Temporal lobe (tissue), 1 donor: ENCODE data around the gene RHOF. TPM values are rescaled to one million over a fixed set of nuclear protein-coding genes. Genes with fewer than 3 reads are reported as not detected.

Experiments used
- total RNA-seq: library from RNA; depleted of rRNA; stranded (reverse); fragments of >200 nt; gene quantifications from one replicate; pipeline ENCODE4 v1.2.3, GENCODE V29; 2014

Gene RHOF
- total RNA-seq, 1 donor from 2014 or later, result 10.1 TPM

Other genes starting within 250 kb of the RHOF start
- gene KDM2B, start 212.7 kb downstream of the RHOF start, total RNA-seq, result 65.6 TPM
- 1.2 TPM for gene ORAI1, start 167.2 kb downstream of the RHOF start, total RNA-seq
- 4.4 TPM for gene MORN3, start 124.0 kb downstream of the RHOF start, total RNA-seq
- gene TMEM120B, start 80.9 kb downstream of the RHOF start, total RNA-seq, result 7.4 TPM
- 7.1 TPM for gene SETD1B, start 10.3 kb upstream of the RHOF start, total RNA-seq
- gene HPD, start 65.2 kb upstream of the RHOF start, total RNA-seq, result not detected
- 11.8 TPM for gene PSMD9, start 95.1 kb upstream of the RHOF start, total RNA-seq
- gene CFAP251, start 124.9 kb upstream of the RHOF start, total RNA-seq, result 3.0 TPM
- 54.3 TPM for gene BCL7A, start 228.2 kb upstream of the RHOF start, total RNA-seq